ENCODE results near the gene SAYSD1.

The SAYSD1 gene

GRCh38 chr6:39074486-39074885 lies 40.5 kb downstream of the SAYSD1 start:
- TF ChIP-seq CTCF (IDR thresholded peaks at IDR 0.05; ENCODE audit: low read depth, low read length): no peak
- no peak for DNase-seq (ENCODE audit: extremely low read depth, low read depth)

- DNase-seq (ENCODE audit: extremely low read depth, low read depth): no peak
- no peak for TF ChIP-seq CTCF (IDR thresholded peaks at IDR 0.05; ENCODE audit: low read depth, low read length)
Observed at GRCh38 chr6:39073471-39074355, 41.3 kb downstream of the SAYSD1 start.

- TF ChIP-seq CTCF (IDR thresholded peaks at IDR 0.05; ENCODE audit: low read depth, low read length): no peak
- DNase-seq (ENCODE audit: extremely low read depth, low read depth): no peak
Observed at GRCh38 chr6:39072830-39073229, 42.2 kb downstream of the SAYSD1 start.

- no peak for TF ChIP-seq CTCF (IDR thresholded peaks at IDR 0.05; ENCODE audit: low read depth, low read length)
- DNase-seq (ENCODE audit: extremely low read depth, low read depth): no peak
Observed at GRCh38 chr6:39068391-39068790, 46.6 kb downstream of the SAYSD1 start.

GRCh38 chr6:39065561-39065960 lies 49.4 kb downstream of the SAYSD1 start:
- TF ChIP-seq CTCF (IDR thresholded peaks at IDR 0.05; ENCODE audit: low read depth, low read length): no peak
- no peak for DNase-seq (ENCODE audit: extremely low read depth, low read depth)

- DNase-seq (ENCODE audit: extremely low read depth, low read depth): no peak
- TF ChIP-seq CTCF (IDR thresholded peaks at IDR 0.05; ENCODE audit: low read depth, low read length): no peak
Observed at GRCh38 chr6:39063526-39063925, 51.5 kb downstream of the SAYSD1 start.

- DNase-seq (ENCODE audit: extremely low read depth, low read depth): no peak
- TF ChIP-seq CTCF (IDR thresholded peaks at IDR 0.05; ENCODE audit: low read depth, low read length): no peak
Observed at GRCh38 chr6:39062014-39062740, 52.8 kb downstream of the SAYSD1 start.

Data from AG09319 (cell line).